Left ventricle myocardium inferior (tissue), 1 donor: ENCODE measurements around the gene SSBP2. TPM values are rescaled to one million over a fixed set of nuclear protein-coding genes. Genes with fewer than 3 reads are reported as not detected.

Experiments used
- DNase-seq: peaks from one replicate; pipeline ENCODE4 v3.0.0-alpha.2; 2020
- H3K27ac ChIP-seq: fragments of 200-600 bp; replicated peaks from 2 replicates; pipeline ENCODE4 v1.8.0; 2021
- H3K27me3 ChIP-seq: fragments of 200-600 bp; 2 replicates; pipeline ENCODE4 v1.8.0; 2021; ENCODE audit warnings: low read depth
- H3K36me3 ChIP-seq: fragments of 200-600 bp; 2 replicates; pipeline ENCODE4 v1.8.0; 2021
- H3K4me1 ChIP-seq: fragments of 200-600 bp; 2 replicates; pipeline ENCODE4 v1.8.0; 2021
- H3K4me3 ChIP-seq: fragments of 200-600 bp; 2 replicates; pipeline ENCODE4 v1.8.0; 2021; ENCODE audit warnings: mild to moderate bottlenecking, moderate library complexity
- H3K9me3 ChIP-seq: fragments of 200-600 bp; replicated peaks from 2 replicates; pipeline ENCODE4 v1.8.0; 2021
- CTCF ChIP-seq: fragments of 200-600 bp; IDR thresholded peaks from 2 replicates; pipeline ENCODE4 v1.8.0; 2021; ENCODE audit warnings: antibody characterized with exemption, mild to moderate bottlenecking, borderline replicate concordance
- intact Hi-C: fragments of 100-400 bp; cut with micrococcal nuclease; formaldehyde crosslinking; loops from one replicate; pipeline ENCODE4 v1.11.0; 2022
- total RNA-seq: library from RNA; stranded (reverse); fragmentation: NEBNext Ultra II Directional; extraction: Animal tissue kit (Norgen Biotek cat#: 25700); gene quantifications from one replicate; pipeline ENCODE4 v1.2.1, GENCODE V29; 2021
- donor health status: DM: no; HTN: yes; CAD: no; lungs with severe emphysema.

SSBP2 gene
- total RNA-seq, 1 donor from 2014 or later, result 40.7 TPM

DNA sequence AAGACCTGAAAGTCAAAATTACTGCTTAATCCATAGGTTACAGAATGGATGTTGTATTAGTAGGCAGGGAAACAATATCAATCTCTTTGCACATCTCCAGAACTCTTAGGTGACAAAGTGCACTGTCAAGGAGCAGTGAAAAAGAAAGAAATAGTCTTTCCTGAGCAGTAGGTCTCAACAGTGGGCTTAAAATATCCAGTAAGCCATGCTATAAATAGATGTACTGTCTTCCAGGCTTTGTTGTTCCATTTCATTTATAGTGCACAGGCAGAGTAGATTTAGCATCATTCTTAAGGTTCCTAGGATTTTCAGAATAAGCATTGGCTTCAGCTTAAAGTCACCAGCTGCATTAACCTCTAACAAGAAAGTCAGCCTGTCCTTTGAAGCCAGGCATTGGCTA lies 50.7 kb downstream of the SSBP2 start:
- no peak for TF ChIP-seq CTCF
- Histone ChIP-seq H3K4me3 (no peak overlapping the region), H3K36me3 (peaks cover 5% of the 10 kb centered on the region), H3K4me1 (peaks cover 14% of the 10 kb centered on the region), H3K27me3 (no peaks in the 10 kb centered on the region), H3K9me3 (peaks cover 20% of the 10 kb centered on the region), H3K27ac (no peak overlapping the region)
- no peak for DNase-seq
- intact Hi-C loops, result no loop called here

DNA sequence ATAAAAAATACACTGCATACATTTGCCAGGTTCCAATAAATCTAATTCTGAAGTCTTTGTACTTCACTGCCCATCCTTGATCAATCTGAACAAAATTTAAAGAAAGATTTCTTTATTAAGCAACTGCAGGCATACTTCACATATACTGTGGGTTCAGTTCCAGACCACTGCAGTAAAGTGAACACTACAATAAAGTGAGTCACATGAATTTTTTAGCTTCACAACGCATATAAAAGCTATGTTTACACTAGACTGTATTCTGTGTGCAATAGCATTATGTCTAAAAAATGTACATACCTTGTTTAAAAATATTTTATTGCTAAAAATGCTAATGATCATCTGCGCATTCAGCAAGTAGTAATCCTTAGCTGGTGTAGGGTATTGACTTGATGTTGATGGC lies 52.1 kb downstream of the SSBP2 start:
- H3K36me3 ChIP-seq, result peaks cover 5% of the 10 kb centered on the region
- peaks cover 20% of the 10 kb centered on the region for H3K9me3 ChIP-seq
- H3K27ac ChIP-seq, result no peak overlapping the region
- H3K4me1 ChIP-seq, result peaks cover 14% of the 10 kb centered on the region
- no peak for TF ChIP-seq CTCF
- H3K4me3 ChIP-seq, result no peak overlapping the region
- no peaks in the 10 kb centered on the region for H3K27me3 ChIP-seq
- DNase-seq, result no peak
- intact Hi-C loops, result no loop called here

GRCh38 chr5:81696418-81697397 lies 54.2 kb downstream of the SSBP2 start:
- peaks cover 14% of the 10 kb centered on the region for H3K4me1 ChIP-seq
- H3K27ac ChIP-seq, result no peak overlapping the region
- H3K4me3 ChIP-seq, result no peak overlapping the region
- H3K36me3 ChIP-seq, result peaks cover 13% of the 10 kb centered on the region
- intact Hi-C loops, result no loop called here
- DNase-seq, result no peak
- no peak for TF ChIP-seq CTCF
- peaks cover 35% of the 10 kb centered on the region for H3K9me3 ChIP-seq
- no peaks in the 10 kb centered on the region for H3K27me3 ChIP-seq

DNA sequence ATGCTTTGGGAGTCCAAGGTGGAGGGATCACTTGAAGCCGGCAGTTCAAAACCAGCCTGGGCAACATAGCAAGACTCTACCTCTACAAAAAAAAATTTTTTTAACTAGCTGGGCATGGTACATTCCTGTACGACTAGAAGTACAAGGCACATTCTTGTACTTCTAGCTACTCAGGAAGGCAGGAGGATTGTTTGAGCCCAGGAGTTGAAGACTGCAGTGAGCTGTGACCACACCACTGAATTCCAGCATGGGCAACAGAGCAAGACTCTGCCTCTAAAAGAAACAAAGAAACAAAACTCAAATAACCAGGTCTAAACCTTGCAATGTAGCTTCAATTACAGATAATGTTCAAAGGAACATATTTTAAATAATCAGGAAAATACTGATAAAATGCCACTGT lies 56.2 kb downstream of the SSBP2 start:
- DNase-seq, result no peak
- Histone ChIP-seq H3K4me1 (peaks cover 9% of the 10 kb centered on the region), H3K4me3 (no peak overlapping the region), H3K36me3 (peaks cover 7% of the 10 kb centered on the region), H3K27me3 (no peaks in the 10 kb centered on the region), H3K27ac (no peak overlapping the region), H3K9me3 (peaks cover 33% of the 10 kb centered on the region)
- no peak for TF ChIP-seq CTCF
- intact Hi-C loops, result no loop called here

DNA sequence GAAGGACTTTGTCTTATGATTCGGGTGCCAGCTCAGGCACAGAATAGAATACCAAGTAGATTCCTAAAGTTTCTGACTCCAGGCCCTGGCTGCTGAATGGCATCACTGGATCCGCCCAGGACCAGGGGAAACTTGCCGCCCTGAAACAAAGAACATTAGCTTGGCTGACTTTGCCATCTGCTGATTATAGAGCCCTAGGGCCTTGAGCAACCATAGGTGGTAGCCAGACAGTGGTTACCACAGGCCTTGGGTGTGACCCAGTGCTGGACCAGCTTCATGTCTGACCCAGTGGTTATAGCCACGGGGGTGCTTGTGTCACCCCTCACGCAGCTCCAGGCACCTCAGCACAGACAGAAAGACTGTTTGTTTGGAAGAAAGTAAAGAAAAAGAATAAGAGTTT lies 62.7 kb downstream of the SSBP2 start:
- no peak overlapping the region for H3K27ac ChIP-seq
- no peaks in the 10 kb centered on the region for H3K27me3 ChIP-seq
- no peak for DNase-seq
- H3K4me1 ChIP-seq, result no peaks in the 10 kb centered on the region
- H3K4me3 ChIP-seq, result no peak overlapping the region
- H3K36me3 ChIP-seq, result peaks cover 10% of the 10 kb centered on the region
- no peak for TF ChIP-seq CTCF
- intact Hi-C loops, result no loop called here
- H3K9me3 ChIP-seq, result peaks cover 41% of the 10 kb centered on the region
